Loucy (cell line): ENCODE measurements around the gene SLC9A5.
A peak's percentile ranks its signal among the peaks of the same experiment; 100 is the strongest.

Experiments
- H2AFZ ChIP-seq: fragments of 200-600 bp; sonication (generic); 2 replicates; pipeline ENCODE4 v1.6.0; 2016; ENCODE audit warnings: antibody characterized with exemption, mild to moderate bottlenecking, low read length, moderate library complexity
- H3F3A ChIP-seq: fragments of 200-600 bp; 2 replicates; pipeline ENCODE4 v1.6.0; 2016; ENCODE audit warnings: antibody characterized with exemption, low read depth, mild to moderate bottlenecking
- H3K27me3 ChIP-seq: fragments of 200-600 bp; sonication (generic); 2 replicates; pipeline ENCODE4 v1.6.1; 2014; ENCODE audit warnings: low read length, mild to moderate bottlenecking; ENCODE audit not compliant: insufficient read depth, poor library complexity, severe bottlenecking
- H3K36me3 ChIP-seq: fragments of 200-600 bp; sonication (generic); 2 replicates; pipeline ENCODE4 v1.6.1; 2016; ENCODE audit warnings: low read length; ENCODE audit not compliant: insufficient read depth
- H3K4me1 ChIP-seq: fragments of 200-600 bp; sonication (generic); 2 replicates; pipeline ENCODE4 v1.5.1; 2014; ENCODE audit warnings: low read length, mild to moderate bottlenecking; ENCODE audit not compliant: insufficient read depth, poor library complexity, severe bottlenecking
- H3K4me2 ChIP-seq: fragments of 200-600 bp; sonication (generic); 2 replicates; pipeline ENCODE4 v1.6.0; 2014; ENCODE audit warnings: antibody characterized with exemption, low read length, low read depth, mild to moderate bottlenecking; ENCODE audit not compliant: poor library complexity, severe bottlenecking
- H3K4me3 ChIP-seq: fragments of 200-600 bp; sonication (generic); 2 replicates; pipeline ENCODE4 v1.5.1; 2014; ENCODE audit warnings: low read length, mild to moderate bottlenecking, mixed read lengths; ENCODE audit not compliant: poor library complexity, severe bottlenecking
- H3K79me2 ChIP-seq: fragments of 200-600 bp; sonication (generic); 2 replicates; pipeline ENCODE4 v1.6.1; 2014; ENCODE audit warnings: low read length; ENCODE audit not compliant: insufficient read depth
- H3K9ac ChIP-seq: fragments of 200-600 bp; sonication (generic); 2 replicates; pipeline ENCODE4 v1.6.0; 2014; ENCODE audit warnings: mild to moderate bottlenecking, low read depth, low read length, moderate library complexity; ENCODE audit not compliant: poor library complexity, severe bottlenecking
- H3K9me2 ChIP-seq: fragments of 200-600 bp; sonication (generic); replicated peaks from 2 replicates; pipeline ENCODE4 v1.6.1; 2016; ENCODE audit warnings: low read depth, low read length, mixed read lengths
- H3K9me3 ChIP-seq: fragments of 200-600 bp; sonication (generic); 2 replicates; pipeline ENCODE4 v1.6.1; 2014; ENCODE audit warnings: mild to moderate bottlenecking, antibody characterized with exemption, low read length, low read depth; ENCODE audit not compliant: insufficient read depth
- H4K20me1 ChIP-seq: fragments of 200-600 bp; sonication (generic); 2 replicates; pipeline ENCODE4 v1.6.0; 2014; ENCODE audit warnings: antibody characterized with exemption, low read length, mild to moderate bottlenecking; ENCODE audit not compliant: insufficient read depth, poor library complexity, severe bottlenecking
- EZH2phosphoT487 ChIP-seq: fragments of 200-600 bp; IDR thresholded peaks from 2 replicates; pipeline ENCODE4 v1.6.1; 2018; ENCODE audit warnings: antibody characterized with exemption, mild to moderate bottlenecking, moderate library complexity, borderline replicate concordance
- TF ChIP-seq, protein P1 (sequence below): fragments of 200-600 bp; sonication (generic); conservative IDR thresholded peaks from 2 replicates; pipeline ENCODE4 v1.5.1; 2014; ENCODE audit warnings: mild to moderate bottlenecking, antibody characterized with exemption, low read length

SLC9A5 gene

DNA sequence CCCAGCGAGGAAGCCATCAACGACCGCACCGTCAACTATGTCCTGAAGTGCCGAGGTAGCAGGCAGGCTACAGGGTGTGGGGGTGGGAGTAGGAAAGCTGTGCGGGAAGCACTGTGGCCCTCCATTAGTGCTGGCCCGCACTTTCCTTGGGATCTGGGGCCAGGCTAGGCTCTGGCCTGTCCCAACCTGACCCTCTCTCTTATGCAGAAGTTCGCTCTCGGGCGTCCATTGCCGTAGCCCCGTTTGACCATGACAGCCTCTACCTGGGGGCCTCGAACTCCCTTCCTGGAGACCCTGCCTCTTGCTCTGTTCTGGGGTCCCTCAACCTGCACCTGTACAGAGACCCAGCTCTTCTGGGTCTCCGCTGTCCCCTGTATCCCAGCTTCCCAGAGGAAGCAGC lies 39.2 kb downstream of the SLC9A5 start:
- Histone ChIP-seq H2AFZ (no peak overlapping the region), H3K4me3 (no peak overlapping the region), H3K4me2 (no peak overlapping the region), H3K4me1 (peaks cover 22% of the 10 kb centered on the region), H4K20me1 (no peaks in the 10 kb centered on the region), H3K9ac (no peak overlapping the region), H3K9me2 (no peaks in the 10 kb centered on the region), H3K79me2 (no peaks in the 10 kb centered on the region), H3K27me3 (no peaks in the 10 kb centered on the region), H3F3A (no peaks in the 10 kb centered on the region), H3K36me3 (peaks cover 18% of the 10 kb centered on the region; the same call in 1 of the 2 replicates), H3K9me3 (no peaks in the 10 kb centered on the region)
- TF ChIP-seq, protein P1, sequence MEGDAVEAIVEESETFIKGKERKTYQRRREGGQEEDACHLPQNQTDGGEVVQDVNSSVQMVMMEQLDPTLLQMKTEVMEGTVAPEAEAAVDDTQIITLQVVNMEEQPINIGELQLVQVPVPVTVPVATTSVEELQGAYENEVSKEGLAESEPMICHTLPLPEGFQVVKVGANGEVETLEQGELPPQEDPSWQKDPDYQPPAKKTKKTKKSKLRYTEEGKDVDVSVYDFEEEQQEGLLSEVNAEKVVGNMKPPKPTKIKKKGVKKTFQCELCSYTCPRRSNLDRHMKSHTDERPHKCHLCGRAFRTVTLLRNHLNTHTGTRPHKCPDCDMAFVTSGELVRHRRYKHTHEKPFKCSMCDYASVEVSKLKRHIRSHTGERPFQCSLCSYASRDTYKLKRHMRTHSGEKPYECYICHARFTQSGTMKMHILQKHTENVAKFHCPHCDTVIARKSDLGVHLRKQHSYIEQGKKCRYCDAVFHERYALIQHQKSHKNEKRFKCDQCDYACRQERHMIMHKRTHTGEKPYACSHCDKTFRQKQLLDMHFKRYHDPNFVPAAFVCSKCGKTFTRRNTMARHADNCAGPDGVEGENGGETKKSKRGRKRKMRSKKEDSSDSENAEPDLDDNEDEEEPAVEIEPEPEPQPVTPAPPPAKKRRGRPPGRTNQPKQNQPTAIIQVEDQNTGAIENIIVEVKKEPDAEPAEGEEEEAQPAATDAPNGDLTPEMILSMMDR = no peak
- no peak for TF ChIP-seq EZH2phosphoT487

DNA sequence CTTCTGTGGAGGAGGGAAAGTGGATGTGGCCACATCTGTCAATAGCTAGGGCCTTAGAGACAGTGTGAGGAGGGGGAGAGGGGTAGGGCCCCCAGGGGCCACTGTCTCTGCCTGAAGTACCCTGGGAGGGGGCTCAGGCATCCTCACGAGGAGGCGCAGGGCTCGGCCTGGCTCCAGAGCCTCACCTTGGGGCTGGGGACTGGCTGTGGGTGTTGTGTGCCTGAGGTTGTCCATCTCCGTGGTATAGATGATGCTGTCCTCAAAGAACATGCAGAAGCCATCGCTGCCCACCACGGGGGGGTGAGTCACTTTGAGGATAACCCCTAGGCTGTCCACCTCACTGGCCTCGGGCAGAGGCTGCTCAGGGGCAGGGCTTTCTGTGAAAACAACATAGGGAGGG lies 42.7 kb downstream of the SLC9A5 start:
- no peaks in the 10 kb centered on the region for H3K27me3 ChIP-seq
- peaks cover 22% of the 10 kb centered on the region for H3K4me1 ChIP-seq
- H3K9ac ChIP-seq = peak overlapping the region; percentile 37
- peaks cover 9% of the 10 kb centered on the region; the same call in 1 of the 2 replicates for H3K36me3 ChIP-seq
- no peaks in the 10 kb centered on the region for H4K20me1 ChIP-seq
- no peak overlapping the region for H3K4me2 ChIP-seq
- H2AFZ ChIP-seq = no peak overlapping the region
- no peak for TF ChIP-seq EZH2phosphoT487
- TF ChIP-seq, protein P1 = no peak
- no peaks in the 10 kb centered on the region for H3F3A ChIP-seq
- H3K9me3 ChIP-seq = no peaks in the 10 kb centered on the region
- no peaks in the 10 kb centered on the region for H3K9me2 ChIP-seq
- no peaks in the 10 kb centered on the region for H3K79me2 ChIP-seq
- no peak overlapping the region for H3K4me3 ChIP-seq

DNA sequence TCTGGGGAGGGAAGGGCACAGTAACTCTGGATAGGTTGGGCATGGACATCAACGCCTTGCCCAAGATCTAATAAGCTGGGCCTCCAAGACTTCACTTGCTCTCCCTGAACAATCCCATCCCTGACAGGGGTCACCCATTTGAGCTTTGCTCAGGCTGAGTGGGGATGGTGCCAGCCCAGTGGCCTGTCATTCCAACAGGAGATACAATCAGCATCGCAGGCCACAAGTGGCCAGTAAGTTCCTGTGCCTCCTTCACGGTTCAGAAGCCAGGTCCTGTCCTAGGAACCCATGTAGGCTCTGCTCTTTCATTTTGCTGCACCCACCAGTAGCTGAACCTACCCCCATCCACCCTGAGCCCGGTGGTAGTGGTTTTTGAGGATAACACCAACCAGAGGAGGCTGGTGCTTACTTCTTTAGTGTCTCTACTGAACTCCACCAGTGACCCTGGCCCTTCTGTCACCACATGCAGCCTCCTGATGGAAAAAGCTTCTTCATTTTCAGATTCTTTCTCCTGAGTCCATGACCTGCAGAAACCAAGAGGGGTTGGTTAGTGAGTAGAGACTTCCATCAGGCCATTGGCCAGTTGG lies 45.5 kb downstream of the SLC9A5 start:
- peaks cover 15% of the 10 kb centered on the region for H3K4me1 ChIP-seq
- no peaks in the 10 kb centered on the region for H3K79me2 ChIP-seq
- no peak overlapping the region for H3K4me3 ChIP-seq
- H3K9me2 ChIP-seq = no peaks in the 10 kb centered on the region
- H3K27me3 ChIP-seq = no peaks in the 10 kb centered on the region
- H3K36me3 ChIP-seq = no peaks in the 10 kb centered on the region
- no peaks in the 10 kb centered on the region for H4K20me1 ChIP-seq
- H2AFZ ChIP-seq = no peak overlapping the region
- no peak overlapping the region for H3K4me2 ChIP-seq
- TF ChIP-seq EZH2phosphoT487 = no peak
- TF ChIP-seq, protein P1 = no peak
- no peak overlapping the region for H3K9ac ChIP-seq
- no peaks in the 10 kb centered on the region for H3K9me3 ChIP-seq
- H3F3A ChIP-seq = no peaks in the 10 kb centered on the region
